Stimulated activated CD4-positive, alpha-beta T cell treated with anti-CD3 and anti-CD28 coated beads, Interleukin-4, amount 100 ng/mL, for 48 hours (primary cell): ENCODE results near the gene SEC31B.

Experiments used
- DNase-seq, 2 donors: peaks; one replicate each; pipeline ENCODE4 v3.0.0-alpha.2; 2020; ENCODE audit warnings: low read depth in 2 of 2

SEC31B gene

GRCh38 chr10:100519311-100520051 lies at the start of gene SEC31B:
Gene SEC31B, minus strand, starts transcription at chr10:100519861. Its CDS starts 2,909 bp downstream, at chr10:100516952.
- no peak for DNase-seq

GRCh38 chr10:100568912-100569311 lies 49.3 kb upstream of the SEC31B start:
- no peak for DNase-seq

- DNase-seq, result no peak
Observed at GRCh38 chr10:100567826-100568225, 48.2 kb upstream of the SEC31B start.

- no peak for DNase-seq
Observed at GRCh38 chr10:100567249-100567648, 47.6 kb upstream of the SEC31B start.

GRCh38 chr10:100566561-100566960 lies 46.9 kb upstream of the SEC31B start:
- DNase-seq, result no peak

- no peak for DNase-seq
Observed at GRCh38 chr10:100565206-100565985, 45.7 kb upstream of the SEC31B start.

- peak; percentile 71 to 72 for DNase-seq
Observed at GRCh38 chr10:100562008-100562672, 42.5 kb upstream of the SEC31B start.

- DNase-seq, result no peak
Observed at GRCh38 chr10:100561005-100561404, 41.3 kb upstream of the SEC31B start.

GRCh38 chr10:100560248-100560647 lies 40.6 kb upstream of the SEC31B start:
- DNase-seq, result no peak

GRCh38 chr10:100554902-100555301 lies 35.2 kb upstream of the SEC31B start:
- DNase-seq, result no peak

GRCh38 chr10:100553929-100554328 lies 34.3 kb upstream of the SEC31B start:
- DNase-seq, result no peak

- DNase-seq, result no peak
Observed at GRCh38 chr10:100551738-100552137, 32.1 kb upstream of the SEC31B start.

GRCh38 chr10:100551196-100551595 lies 31.5 kb upstream of the SEC31B start:
- DNase-seq, result no peak

- no peak for DNase-seq
Observed at GRCh38 chr10:100544950-100545349, 25.3 kb upstream of the SEC31B start.

GRCh38 chr10:100537475-100537874 lies 17.8 kb upstream of the SEC31B start:
- DNase-seq, result no peak

- peak; percentile 75 to 82 for DNase-seq
Observed at GRCh38 chr10:100535715-100536353, 16.2 kb upstream of the SEC31B start, which contains the start of gene HIF1AN. Gene HIF1AN, plus strand, starts transcription at chr10:100535943. Its CDS starts 16 bp downstream, at chr10:100535959.

- DNase-seq, result no peak
Observed at GRCh38 chr10:100535338-100535714, 15.7 kb upstream of the SEC31B start.

GRCh38 chr10:100534726-100535125 lies 15.1 kb upstream of the SEC31B start:
- no peak for DNase-seq

GRCh38 chr10:100531761-100532160 lies 12.1 kb upstream of the SEC31B start:
- no peak for DNase-seq

- DNase-seq, result peak; percentile 82 to 83
Observed at GRCh38 chr10:100529475-100530298, 10.0 kb upstream of the SEC31B start, which contains the start of gene NDUFB8. Gene NDUFB8, minus strand, starts transcription at chr10:100529871. Its CDS starts 20 bp downstream, at chr10:100529851.

- no peak for DNase-seq
Observed at GRCh38 chr10:100528921-100529474, 9.3 kb upstream of the SEC31B start.
